Testis (tissue), 2 donors: ENCODE measurements around the gene ANGEL2.

Experiments
- CTCF ChIP-seq, 3 experiments: fragments of 450-650 bp in 2 of 3; fragments of 200-600 bp in 1 of 3; sonication (generic) in 1 of 3; IDR thresholded peaks; one replicate each; pipeline ENCODE4 v1.5.1; 2016 to 2019; ENCODE audit warnings: antibody characterized with exemption in 3 of 3, mild to moderate bottlenecking in 2 of 3, moderate library complexity in 1 of 3
- POLR2A ChIP-seq: fragments of 450-650 bp; IDR thresholded peaks from one replicate; pipeline ENCODE4 v1.6.1; 2017; ENCODE audit warnings: antibody characterized with exemption, mild to moderate bottlenecking, moderate library complexity

DNA sequence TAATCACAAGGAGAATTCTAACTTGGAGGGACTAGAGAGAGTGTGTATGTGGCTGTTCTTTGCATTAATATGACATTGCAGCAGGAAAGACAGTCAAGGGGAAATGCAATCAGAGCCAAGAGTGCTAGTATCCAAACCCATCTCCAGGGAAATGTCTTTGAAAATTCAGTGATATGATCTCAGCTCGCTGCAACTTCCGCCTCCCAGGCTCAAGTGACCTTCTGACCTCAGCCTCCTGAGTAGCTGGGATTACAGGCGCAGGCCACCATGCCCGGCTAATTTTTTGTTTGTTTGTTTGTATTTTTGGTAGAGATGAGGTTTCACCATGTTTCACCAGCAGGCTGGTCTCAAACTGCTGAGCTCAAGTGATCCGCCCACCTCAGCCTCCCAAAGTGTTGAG lies 49.1 kb downstream of the ANGEL2 start:
- TF ChIP-seq CTCF (IDR thresholded peaks at IDR 0.05) (no peak), POLR2A (no peak)
